Panc1 (cell line): ENCODE measurements around the gene CIB2. TPM values are rescaled to one million over a fixed set of nuclear protein-coding genes. Genes with fewer than 3 reads are reported as not detected.

ENCODE experiments used
- ATAC-seq: fragments of 200-7000 bp; cut with Tn5 transposase; 2 replicates; pipeline ENCODE4 v1.9.1; 2020; ENCODE audit warnings: mild to moderate bottlenecking, moderate library complexity
- BruUV-seq: library from RNA; stranded (reverse); fragments of 400-500 nt; replicated peaks from 2 replicates; lab custom pipeline; 2021; lab: Mats Ljungman, UMichigan
- CTCF ChIA-PET: fragments of 300-600 bp; sonication (Branson Sonifier 250); formaldehyde crosslinking; loops from one replicate; lab custom pipeline; 2022; ENCODE audit warnings: antibody characterized with exemption; lab: Charles Lee
- POLR2A ChIA-PET: fragments of 300-600 bp; sonication (Branson Sonifier 250); formaldehyde crosslinking; loops from one replicate; lab custom pipeline; 2022; ENCODE audit warnings: antibody characterized with exemption; lab: Charles Lee
- DNase-seq: peaks from one replicate; pipeline ENCODE4 v3.0.0-alpha.2; 2010; ENCODE audit warnings: low read depth, low spot score
- H3K27ac ChIP-seq: 2 replicates; pipeline ENCODE4 v1.5.1; 2011; ENCODE audit warnings: mild to moderate bottlenecking, low read length, inconsistent platforms
- H3K27me3 ChIP-seq: fragments of 200-500 bp; sonication (Bioruptor generic); 2 replicates; pipeline ENCODE4 v1.6.0; 2014; ENCODE audit warnings: low read length, inconsistent platforms; ENCODE audit not compliant: control insufficient read depth, insufficient read depth
- H3K36me3 ChIP-seq: fragments of 200-500 bp; sonication (Bioruptor generic); 2 replicates; pipeline ENCODE4 v1.5.1; 2014; ENCODE audit warnings: inconsistent platforms, mild to moderate bottlenecking, low read length, moderate library complexity; ENCODE audit not compliant: control insufficient read depth, insufficient read depth
- H3K4me1 ChIP-seq: 2 replicates; pipeline ENCODE4 v1.5.1; 2011; ENCODE audit warnings: inconsistent platforms, mild to moderate bottlenecking, low read length, moderate library complexity; ENCODE audit not compliant: control insufficient read depth, insufficient read depth
- H3K4me3 ChIP-seq, 2 experiments: 2 replicates each; pipeline ENCODE4 v1.5.1; 2011 to 2012; ENCODE audit warnings: low read depth in 2 of 2, low read length in 2 of 2, mild to moderate bottlenecking in 2 of 2, inconsistent platforms in 1 of 2, moderate library complexity in 1 of 2
- H3K9me3 ChIP-seq: fragments of 200-500 bp; sonication (Bioruptor generic); 2 replicates; pipeline ENCODE4 v1.5.1; 2014; ENCODE audit warnings: low read depth, mild to moderate bottlenecking, inconsistent platforms, low read length, moderate library complexity; ENCODE audit not compliant: control insufficient read depth, insufficient read depth
- POLR2AphosphoS5 ChIP-seq: IDR thresholded peaks from 2 replicates; pipeline ENCODE4 v1.6.1; 2012; ENCODE audit warnings: mild to moderate bottlenecking, low read depth, low read length, moderate library complexity
- SIN3A ChIP-seq: IDR thresholded peaks from 2 replicates; pipeline ENCODE4 v1.6.1; 2012; ENCODE audit warnings: low read depth, mild to moderate bottlenecking, low read length, moderate library complexity, borderline replicate concordance; ENCODE audit not compliant: insufficient read depth
- TCF7L2 ChIP-seq: IDR thresholded peaks from 2 replicates; pipeline ENCODE4 v1.6.1; 2011; ENCODE audit warnings: mild to moderate bottlenecking, low read depth, low read length, inconsistent platforms
- in situ Hi-C: cut with HindIII; loops from 2 replicates; pipeline ENCODE4 v1.10.0; 2016; ENCODE audit warnings: low sequenced_read_pairs, low pct_unique_long_range_greater_than_20kb
- intact Hi-C: fragments of 100-400 bp; cut with micrococcal nuclease; formaldehyde crosslinking; loops from one replicate; pipeline ENCODE4 v1.10.0; 2022; ENCODE audit not compliant: unreplicated experiment
- total RNA-seq: library from RNA; stranded (reverse); gene quantifications from one replicate; pipeline ENCODE4 v1.2.1, GENCODE V29; 2021; ENCODE audit not compliant: unreplicated experiment
- TF ChIP-seq, protein P1 (sequence below), 2 experiments: IDR thresholded peaks; 2 replicates each; pipeline ENCODE4 v1.6.1; 2011 to 2012; ENCODE audit warnings: low read depth in 2 of 2, control low read depth in 1 of 2, low read length in 1 of 2, mild to moderate bottlenecking in 1 of 2, moderate library complexity in 1 of 2; ENCODE audit not compliant: insufficient read depth in 1 of 2
- TF ChIP-seq, protein P2 (sequence below): fragments of 450-650 bp; IDR thresholded peaks from 2 replicates; pipeline ENCODE4 v1.5.1; 2017; ENCODE audit warnings: mild to moderate bottlenecking

Gene CIB2
- total RNA-seq, 1 experiment from 2014 or later = 37.3 TPM

DNA sequence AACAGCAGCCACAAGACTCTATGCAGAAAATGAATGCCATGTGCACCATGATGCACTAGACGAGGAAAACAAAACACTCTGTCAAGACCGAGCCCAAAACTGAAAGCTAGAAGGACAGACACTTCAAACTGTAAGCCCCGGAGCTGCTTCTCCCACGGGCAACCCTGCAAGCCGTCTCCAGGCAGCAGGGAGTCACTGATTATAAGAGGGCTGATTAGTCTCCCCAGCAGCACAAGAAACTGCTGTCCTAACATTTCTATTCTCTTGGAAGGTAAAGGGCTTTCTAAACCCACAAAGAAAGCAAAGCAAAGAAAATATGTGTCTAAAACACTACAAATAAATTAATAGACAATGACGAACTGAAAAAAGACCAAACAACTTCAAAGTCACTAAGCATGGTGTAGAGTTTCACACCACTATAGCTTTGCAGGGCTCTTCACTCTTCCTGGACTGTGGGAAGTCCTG lies 69.2 kb downstream of the CIB2 start:
- Histone ChIP-seq H3K4me3 (peak overlapping the region in 1 of 2 experiments; percentile 23; a peak in 1 of 4 replicates), H3K9me3 (no peaks in the 10 kb centered on the region), H3K36me3 (no peaks in the 10 kb centered on the region), H3K4me1 (peaks cover 84% of the 10 kb centered on the region), H3K27ac (peak overlapping the region; percentile 83), H3K27me3 (no peaks in the 10 kb centered on the region)
- ChIA-PET POLR2A (no interaction called here), CTCF (interaction anchor here (0.7 kb wide), 1 partner anchor 122 kb away, joined by 3 read pairs; no protein-coding TSS in a partner anchor)
- DNase-seq = no peak
- TF ChIP-seq, protein P1, sequence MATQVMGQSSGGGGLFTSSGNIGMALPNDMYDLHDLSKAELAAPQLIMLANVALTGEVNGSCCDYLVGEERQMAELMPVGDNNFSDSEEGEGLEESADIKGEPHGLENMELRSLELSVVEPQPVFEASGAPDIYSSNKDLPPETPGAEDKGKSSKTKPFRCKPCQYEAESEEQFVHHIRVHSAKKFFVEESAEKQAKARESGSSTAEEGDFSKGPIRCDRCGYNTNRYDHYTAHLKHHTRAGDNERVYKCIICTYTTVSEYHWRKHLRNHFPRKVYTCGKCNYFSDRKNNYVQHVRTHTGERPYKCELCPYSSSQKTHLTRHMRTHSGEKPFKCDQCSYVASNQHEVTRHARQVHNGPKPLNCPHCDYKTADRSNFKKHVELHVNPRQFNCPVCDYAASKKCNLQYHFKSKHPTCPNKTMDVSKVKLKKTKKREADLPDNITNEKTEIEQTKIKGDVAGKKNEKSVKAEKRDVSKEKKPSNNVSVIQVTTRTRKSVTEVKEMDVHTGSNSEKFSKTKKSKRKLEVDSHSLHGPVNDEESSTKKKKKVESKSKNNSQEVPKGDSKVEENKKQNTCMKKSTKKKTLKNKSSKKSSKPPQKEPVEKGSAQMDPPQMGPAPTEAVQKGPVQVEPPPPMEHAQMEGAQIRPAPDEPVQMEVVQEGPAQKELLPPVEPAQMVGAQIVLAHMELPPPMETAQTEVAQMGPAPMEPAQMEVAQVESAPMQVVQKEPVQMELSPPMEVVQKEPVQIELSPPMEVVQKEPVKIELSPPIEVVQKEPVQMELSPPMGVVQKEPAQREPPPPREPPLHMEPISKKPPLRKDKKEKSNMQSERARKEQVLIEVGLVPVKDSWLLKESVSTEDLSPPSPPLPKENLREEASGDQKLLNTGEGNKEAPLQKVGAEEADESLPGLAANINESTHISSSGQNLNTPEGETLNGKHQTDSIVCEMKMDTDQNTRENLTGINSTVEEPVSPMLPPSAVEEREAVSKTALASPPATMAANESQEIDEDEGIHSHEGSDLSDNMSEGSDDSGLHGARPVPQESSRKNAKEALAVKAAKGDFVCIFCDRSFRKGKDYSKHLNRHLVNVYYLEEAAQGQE (IDR thresholded peaks at IDR 0.05; ENCODE audit: insufficient read depth in 1 of 2, low read depth in 2 of 2, low read length in 1 of 2) = no peak
- TF ChIP-seq POLR2AphosphoS5 (no peak), SIN3A (no peak), TCF7L2 (0 out of 2 replicates have a peak, but pooled peaks have one; percentile 28)
- TF ChIP-seq, protein P2, sequence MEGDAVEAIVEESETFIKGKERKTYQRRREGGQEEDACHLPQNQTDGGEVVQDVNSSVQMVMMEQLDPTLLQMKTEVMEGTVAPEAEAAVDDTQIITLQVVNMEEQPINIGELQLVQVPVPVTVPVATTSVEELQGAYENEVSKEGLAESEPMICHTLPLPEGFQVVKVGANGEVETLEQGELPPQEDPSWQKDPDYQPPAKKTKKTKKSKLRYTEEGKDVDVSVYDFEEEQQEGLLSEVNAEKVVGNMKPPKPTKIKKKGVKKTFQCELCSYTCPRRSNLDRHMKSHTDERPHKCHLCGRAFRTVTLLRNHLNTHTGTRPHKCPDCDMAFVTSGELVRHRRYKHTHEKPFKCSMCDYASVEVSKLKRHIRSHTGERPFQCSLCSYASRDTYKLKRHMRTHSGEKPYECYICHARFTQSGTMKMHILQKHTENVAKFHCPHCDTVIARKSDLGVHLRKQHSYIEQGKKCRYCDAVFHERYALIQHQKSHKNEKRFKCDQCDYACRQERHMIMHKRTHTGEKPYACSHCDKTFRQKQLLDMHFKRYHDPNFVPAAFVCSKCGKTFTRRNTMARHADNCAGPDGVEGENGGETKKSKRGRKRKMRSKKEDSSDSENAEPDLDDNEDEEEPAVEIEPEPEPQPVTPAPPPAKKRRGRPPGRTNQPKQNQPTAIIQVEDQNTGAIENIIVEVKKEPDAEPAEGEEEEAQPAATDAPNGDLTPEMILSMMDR = no peak
- BruUV-seq = no TSS peak
- in situ Hi-C loops = no loop called here
- peak; percentile 61 for ATAC-seq
- intact Hi-C loops = no loop called here

DNA sequence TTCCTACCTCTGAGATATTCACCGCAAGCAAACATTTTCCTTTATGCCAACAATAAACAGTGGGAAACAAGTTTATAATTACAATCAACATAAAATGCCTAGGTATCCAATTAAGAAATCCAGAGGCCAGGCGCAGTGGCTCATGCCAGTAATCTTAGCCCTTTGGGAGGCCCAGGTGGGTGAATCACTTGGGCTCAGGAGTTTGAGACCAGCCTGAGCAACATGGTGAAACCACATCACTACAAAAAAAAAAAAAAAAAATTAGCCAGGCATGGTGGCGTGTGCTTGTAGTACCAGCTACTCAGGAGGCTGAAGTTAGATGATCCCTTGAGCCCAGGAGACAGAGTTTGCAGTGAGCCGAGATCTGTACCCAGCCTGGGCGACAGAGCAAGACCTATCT lies 71.0 kb downstream of the CIB2 start:
- ChIA-PET CTCF (no interaction called here), POLR2A (interaction anchor here (0.7 kb wide), 1 partner anchor 10 kb away, joined by 5 read pairs; no protein-coding TSS in a partner anchor)

More for the DNA sequence above, 71.0 kb downstream of the CIB2 start:
- ATAC-seq (no peak), DNase-seq (no peak)
- no TSS peak for BruUV-seq
- in situ Hi-C loops (no loop called here), intact Hi-C loops (no loop called here)
- Histone ChIP-seq H3K36me3 (no peaks in the 10 kb centered on the region), H3K9me3 (no peaks in the 10 kb centered on the region), H3K4me1 (peaks cover 73% of the 10 kb centered on the region), H3K27ac (peak overlapping the region; percentile 10; the same call in 1 of the 2 replicates), H3K27me3 (no peaks in the 10 kb centered on the region), H3K4me3 (no peak overlapping the region)
- no peak for TF ChIP-seq TCF7L2
- TF ChIP-seq, protein P1 (IDR thresholded peaks at IDR 0.05; ENCODE audit: insufficient read depth in 1 of 2, low read depth in 2 of 2, low read length in 1 of 2) = no peak
- TF ChIP-seq POLR2AphosphoS5 = no peak
- TF ChIP-seq SIN3A = no peak
- TF ChIP-seq, protein P2 = no peak
